CD4-positive, alpha-beta memory T cell (primary cell): ENCODE measurements around the gene IL1RAPL2. TPM values are rescaled to one million over a fixed set of nuclear protein-coding genes. Genes with fewer than 3 reads are reported as not detected.

Experiments used
- CTCF ChIA-PET: fragments of 350-600 bp; sonication (Branson Sonifier 250); formaldehyde crosslinking; loops from one replicate; lab custom pipeline; 2021; ENCODE audit warnings: inconsistent platforms; ENCODE audit not compliant: partially characterized antibody; lab: Charles Lee
- POLR2A ChIA-PET: fragments of 350-600 bp; sonication (Branson Sonifier 250); formaldehyde crosslinking; loops from one replicate; lab custom pipeline; 2021; ENCODE audit not compliant: partially characterized antibody; lab: Charles Lee
- DNase-seq, 5 donors: peaks; one replicate each; pipeline versions ENCODE4 v3.0.0 to v3.0.0-alpha.2; 2020 to 2022; ENCODE audit warnings: mixed read lengths in 1 of 5
- H3K27ac ChIP-seq: one replicate; pipeline ENCODE4 v1.7.0; 2013; ENCODE audit warnings: low read depth, low read length
- H3K27me3 ChIP-seq: 2 replicates; pipeline ENCODE4 v1.7.0; 2013; ENCODE audit warnings: mild to moderate bottlenecking, low read length, moderate library complexity; ENCODE audit not compliant: insufficient read depth
- H3K36me3 ChIP-seq: 2 replicates; pipeline ENCODE4 v1.7.0; 2013; ENCODE audit warnings: mild to moderate bottlenecking, low read length, moderate library complexity; ENCODE audit not compliant: insufficient read depth
- H3K4me1 ChIP-seq: 2 replicates; pipeline ENCODE4 v1.7.0; 2013; ENCODE audit warnings: mild to moderate bottlenecking, low read length, moderate library complexity; ENCODE audit not compliant: insufficient read depth
- H3K4me3 ChIP-seq, 2 donors: one replicate each; pipeline ENCODE4 v1.7.0; 2013; ENCODE audit warnings: low read length in 2 of 2, mild to moderate bottlenecking in 1 of 2
- H3K9me3 ChIP-seq, 2 donors: one replicate each; pipeline ENCODE4 v1.7.0; 2013; ENCODE audit warnings: low read length in 2 of 2, control low read depth in 1 of 2; ENCODE audit not compliant: control insufficient read depth in 1 of 2
- H3K27ac Mint-ChIP-seq, 7 donors: one replicate each; pipeline ENCODE4 v1.8.0; 2020 to 2021; ENCODE audit warnings: mixed read lengths in 7 of 7, mild to moderate bottlenecking in 6 of 7, inconsistent platforms in 3 of 7, moderate library complexity in 3 of 7
- H3K27me3 Mint-ChIP-seq, 2 donors: one replicate each; pipeline ENCODE4 v1.8.0; 2020 to 2021; ENCODE audit warnings: mixed read lengths in 2 of 2
- H3K36me3 Mint-ChIP-seq, 2 donors: one replicate each; pipeline ENCODE4 v1.8.0; 2020 to 2021; ENCODE audit warnings: mixed read lengths in 2 of 2, inconsistent platforms in 1 of 2, mild to moderate bottlenecking in 1 of 2
- H3K4me1 Mint-ChIP-seq, 4 donors: one replicate each; pipeline ENCODE4 v1.8.0; 2020 to 2021; ENCODE audit warnings: mixed read lengths in 4 of 4, mild to moderate bottlenecking in 1 of 4
- H3K4me3 Mint-ChIP-seq, 8 donors: one replicate each; pipeline ENCODE4 v1.8.0; 2020 to 2021; ENCODE audit warnings: mixed read lengths in 8 of 8, mild to moderate bottlenecking in 7 of 8, moderate library complexity in 6 of 8, inconsistent platforms in 3 of 8
- H3K9me3 Mint-ChIP-seq, 8 donors: one replicate each; pipeline ENCODE4 v1.8.0; 2020 to 2021; ENCODE audit warnings: mixed read lengths in 8 of 8, mild to moderate bottlenecking in 5 of 8, inconsistent platforms in 3 of 8, moderate library complexity in 1 of 8
- intact Hi-C: fragments of 100-400 bp; cut with micrococcal nuclease; formaldehyde crosslinking; loops from one replicate; pipeline ENCODE4 v1.15.1; 2023
- polyA plus RNA-seq, 2 donors: library from polyadenylated mRNA; unstranded; fragments of 300-500 nt; fragmentation: Illumina TruSeq; gene quantifications; one replicate each; pipeline ENCODE4 v1.2.3, GENCODE V29; 2021
- total RNA-seq, 2 experiments: library from RNA; stranded (reverse); gene quantifications; one replicate each; pipeline ENCODE4 v1.2.3, GENCODE V29; 2021

Gene IL1RAPL2
- total and polyA plus RNA-seq, 4 experiments from 2014 or later, result not detected

GRCh38 chrX:105703876-105704275 lies 1137.9 kb downstream of the IL1RAPL2 start:
- Histone ChIP-seq H3K36me3 (no peaks in the 10 kb centered on the region), H3K4me1 (no peaks in the 10 kb centered on the region), H3K27ac (no peak overlapping the region), H3K27me3 (no peaks in the 10 kb centered on the region), H3K9me3 (no peaks in the 10 kb centered on the region), H3K4me3 (no peak overlapping the region)
- ChIA-PET POLR2A (no interaction called here), CTCF (no interaction called here)
- Mint-ChIP-seq H3K4me1 (no peaks in the 10 kb centered on the region), H3K27ac (no peak overlapping the region), H3K9me3 (no peaks in the 10 kb centered on the region), H3K27me3 (no peaks in the 10 kb centered on the region), H3K4me3 (no peak overlapping the region), H3K36me3 (no peaks in the 10 kb centered on the region)
- intact Hi-C loops, result no loop called here
- no peak for DNase-seq

DNA sequence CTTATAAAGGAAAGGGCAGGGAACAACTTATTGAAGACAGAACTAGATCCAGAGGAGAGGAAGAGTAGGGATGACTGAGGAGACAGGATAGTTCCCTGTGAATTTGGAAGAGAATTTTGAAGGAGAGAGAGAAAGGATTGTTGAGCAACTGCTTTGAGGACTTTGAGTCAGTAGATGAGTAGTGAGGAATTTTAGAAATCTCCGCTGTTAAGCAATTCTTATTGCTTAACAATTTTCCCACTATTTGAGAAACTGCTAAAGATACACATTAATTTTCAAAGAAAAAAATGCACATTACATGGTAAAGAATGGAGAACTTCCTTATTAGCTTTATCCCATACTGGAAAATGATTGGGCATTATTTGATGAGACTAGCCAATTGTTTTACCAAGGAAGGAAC lies 1140.0 kb downstream of the IL1RAPL2 start:
- CTCF ChIA-PET, result no interaction called here
- no peaks in the 10 kb centered on the region for H3K4me1 Mint-ChIP-seq
- no peaks in the 10 kb centered on the region for H3K27me3 Mint-ChIP-seq
- no peaks in the 10 kb centered on the region for H3K4me1 ChIP-seq
- no peak overlapping the region for H3K4me3 Mint-ChIP-seq
- H3K9me3 Mint-ChIP-seq, result no peaks in the 10 kb centered on the region
- POLR2A ChIA-PET, result no interaction called here
- no peak overlapping the region for H3K27ac ChIP-seq
- H3K27ac Mint-ChIP-seq, result peak overlapping the region in 1 of 7 donors; percentile 5
- no peaks in the 10 kb centered on the region for H3K27me3 ChIP-seq
- no peak for DNase-seq
- H3K36me3 ChIP-seq, result no peaks in the 10 kb centered on the region
- intact Hi-C loops, result no loop called here
- H3K9me3 ChIP-seq, result no peaks in the 10 kb centered on the region
- no peak overlapping the region for H3K4me3 ChIP-seq
- H3K36me3 Mint-ChIP-seq, result no peaks in the 10 kb centered on the region

DNA sequence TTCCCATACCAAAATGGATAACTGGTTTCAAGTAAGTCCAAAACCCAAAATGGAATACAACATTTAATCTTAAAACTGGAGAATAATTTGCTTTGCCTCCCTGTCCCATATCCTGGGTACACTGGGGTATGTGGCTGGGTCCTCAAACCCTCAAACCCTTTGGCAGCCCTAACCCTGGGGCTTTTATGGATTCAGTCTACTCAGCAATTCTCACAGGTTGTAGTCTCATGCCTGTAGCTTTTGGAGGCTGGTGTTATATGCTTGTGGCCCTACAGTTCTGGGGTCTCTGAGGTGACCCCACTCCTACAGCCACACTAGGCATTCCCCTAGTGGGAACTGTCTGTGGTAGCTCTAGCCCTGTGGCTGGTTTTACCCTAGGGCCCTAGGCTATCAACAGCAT lies 1145.8 kb downstream of the IL1RAPL2 start:
- Histone ChIP-seq H3K36me3 (no peaks in the 10 kb centered on the region), H3K4me3 (no peak overlapping the region), H3K27ac (no peak overlapping the region), H3K27me3 (no peaks in the 10 kb centered on the region), H3K9me3 (no peaks in the 10 kb centered on the region), H3K4me1 (no peaks in the 10 kb centered on the region)
- Mint-ChIP-seq H3K27me3 (no peaks in the 10 kb centered on the region), H3K4me1 (no peaks in the 10 kb centered on the region), H3K27ac (no peak overlapping the region), H3K36me3 (no peaks in the 10 kb centered on the region), H3K4me3 (no peak overlapping the region), H3K9me3 (no peaks in the 10 kb centered on the region)
- ChIA-PET CTCF (no interaction called here), POLR2A (no interaction called here)
- no peak for DNase-seq
- intact Hi-C loops, result no loop called here

- Histone ChIP-seq H3K36me3 (no peaks in the 10 kb centered on the region), H3K27me3 (no peaks in the 10 kb centered on the region), H3K4me3 (no peak overlapping the region), H3K9me3 (no peaks in the 10 kb centered on the region), H3K4me1 (no peaks in the 10 kb centered on the region), H3K27ac (no peak overlapping the region)
- ChIA-PET CTCF (no interaction called here), POLR2A (no interaction called here)
- no peaks in the 10 kb centered on the region for H3K4me1 Mint-ChIP-seq
- no peaks in the 10 kb centered on the region for H3K36me3 Mint-ChIP-seq
- intact Hi-C loops, result no loop called here
- no peak for DNase-seq
- no peaks in the 10 kb centered on the region for H3K9me3 Mint-ChIP-seq
- H3K4me3 Mint-ChIP-seq, result no peak overlapping the region
- no peaks in the 10 kb centered on the region for H3K27me3 Mint-ChIP-seq
- H3K27ac Mint-ChIP-seq, result no peak overlapping the region
These were observed 1149.7 kb downstream of the IL1RAPL2 start for GRCh38 chrX:105715746-105716145.

- intact Hi-C loops, result no loop called here
- DNase-seq, result no peak
- no peaks in the 10 kb centered on the region for H3K27me3 ChIP-seq
- H3K36me3 ChIP-seq, result no peaks in the 10 kb centered on the region
- Mint-ChIP-seq H3K27me3 (no peaks in the 10 kb centered on the region), H3K27ac (no peak overlapping the region), H3K4me1 (no peaks in the 10 kb centered on the region), H3K4me3 (no peak overlapping the region), H3K9me3 (no peaks in the 10 kb centered on the region), H3K36me3 (no peaks in the 10 kb centered on the region)
- no peaks in the 10 kb centered on the region for H3K9me3 ChIP-seq
- CTCF ChIA-PET, result interaction anchor here (0.6 kb wide), 1 partner anchor 42 kb away, joined by 4 read pairs; no protein-coding TSS in a partner anchor
- no peak overlapping the region for H3K27ac ChIP-seq
- H3K4me3 ChIP-seq, result no peak overlapping the region
- H3K4me1 ChIP-seq, result no peaks in the 10 kb centered on the region
- POLR2A ChIA-PET, result no interaction called here
These were observed 1158.2 kb downstream of the IL1RAPL2 start for GRCh38 chrX:105723966-105724735.

- Histone ChIP-seq H3K4me3 (no peak overlapping the region), H3K27me3 (no peaks in the 10 kb centered on the region), H3K9me3 (no peaks in the 10 kb centered on the region), H3K36me3 (no peaks in the 10 kb centered on the region), H3K27ac (no peak overlapping the region), H3K4me1 (no peaks in the 10 kb centered on the region)
- Mint-ChIP-seq H3K9me3 (no peaks in the 10 kb centered on the region), H3K27ac (no peak overlapping the region), H3K4me1 (no peaks in the 10 kb centered on the region), H3K4me3 (no peak overlapping the region), H3K27me3 (no peaks in the 10 kb centered on the region), H3K36me3 (no peaks in the 10 kb centered on the region)
- ChIA-PET POLR2A (no interaction called here), CTCF (no interaction called here)
- DNase-seq, result no peak
- intact Hi-C loops, result no loop called here
These were observed 1159.2 kb downstream of the IL1RAPL2 start for GRCh38 chrX:105725228-105725627.

- Mint-ChIP-seq H3K9me3 (peaks cover 0 to 4% (median 0%) of the 10 kb centered on the region in 8 donors), H3K4me3 (no peak overlapping the region), H3K4me1 (no peaks in the 10 kb centered on the region), H3K36me3 (no peaks in the 10 kb centered on the region), H3K27ac (no peak overlapping the region), H3K27me3 (no peaks in the 10 kb centered on the region)
- Histone ChIP-seq H3K36me3 (no peaks in the 10 kb centered on the region), H3K4me3 (no peak overlapping the region), H3K4me1 (no peaks in the 10 kb centered on the region), H3K27me3 (no peaks in the 10 kb centered on the region), H3K9me3 (no peaks in the 10 kb centered on the region), H3K27ac (no peak overlapping the region)
- POLR2A ChIA-PET, result no interaction called here
- DNase-seq, result no peak
- CTCF ChIA-PET, result no interaction called here
- intact Hi-C loops, result no loop called here
These were observed 1172.2 kb downstream of the IL1RAPL2 start for GRCh38 chrX:105738162-105738561.
